Body of pancreas (tissue), 4 donors: ENCODE data around the gene TSPO2. TPM values are rescaled to one million over a fixed set of nuclear protein-coding genes. Genes with fewer than 3 reads are reported as not detected.

ENCODE experiments used
- ATAC-seq: fragments of 150-250 bp; one replicate; pipeline ENCODE4 v1.9.1; 2016
- DNase-seq, 4 donors: peaks; one replicate each; pipeline ENCODE4 v3.0.0-alpha.2; 2019
- H3K27ac ChIP-seq, 4 donors: fragments of 200-600 bp; sonication (generic); 1 replicate in 3 of 4; 2 replicates in 1 of 4; pipeline versions ENCODE4 v1.5.1 to v1.6.1; 2016 to 2019; ENCODE audit warnings: mild to moderate bottlenecking in 1 of 4, mixed read lengths in 1 of 4, moderate library complexity in 1 of 4
- H3K27me3 ChIP-seq, 2 donors: fragments of 200-600 bp; sonication (generic); one replicate each; pipeline ENCODE4 v1.6.0; 2016; ENCODE audit warnings: mild to moderate bottlenecking in 1 of 2
- H3K36me3 ChIP-seq, 2 donors: fragments of 200-600 bp; sonication (generic); replicated peaks in 1 of 2; 2 replicates each; pipeline ENCODE4 v1.5.1; 2016; ENCODE audit warnings: low read depth in 2 of 2; ENCODE audit not compliant: insufficient read depth in 1 of 2
- H3K4me1 ChIP-seq: fragments of 200-600 bp; sonication (generic); one replicate; pipeline ENCODE4 v1.6.0; 2016
- H3K4me3 ChIP-seq, 2 donors: fragments of 200-600 bp; sonication (generic); 1 replicate in 1 of 2; 2 replicates in 1 of 2; pipeline ENCODE4 v1.5.1; 2016 to 2019
- H3K9me3 ChIP-seq, 3 donors: fragments of 200-600 bp; sonication (generic); 1 replicate in 2 of 3; 2 replicates in 1 of 3; pipeline ENCODE4 v1.5.1; 2016
- CTCF ChIP-seq, 7 experiments: fragments of 450-650 bp in 4 of 7; fragments of 200-600 bp in 3 of 7; sonication (generic) in 3 of 7; IDR thresholded peaks; one replicate each; pipeline ENCODE4 v1.5.1; 2016 to 2019; ENCODE audit warnings: antibody characterized with exemption in 7 of 7
- POLR2A ChIP-seq, 3 donors: fragments of 450-650 bp; IDR thresholded peaks; one replicate each; pipeline ENCODE4 v1.6.1; 2016; ENCODE audit warnings: antibody characterized with exemption in 3 of 3, mild to moderate bottlenecking in 2 of 3
- WGBS, 2 donors: methylation state at CpG; one replicate each; pipeline ENCODE4 v1.1.5; 2017; 5-methylcytosine and 5-hydroxymethylcytosine counted together
- intact Hi-C: fragments of 100-400 bp; cut with DNase I; formaldehyde crosslinking; loops from one replicate; pipeline ENCODE4 v1.15.1; 2023
- total RNA-seq, 2 donors: library from RNA; depleted of rRNA; stranded (reverse); fragments of >200 nt; gene quantifications; one replicate each; pipeline ENCODE4 v1.1.0, GENCODE V29; 2016

Gene TSPO2
- total RNA-seq, 2 donors from 2014 or later: not detected

- ATAC-seq (no peak), DNase-seq (peak; percentile 36 to 61 (median 51))
- intact Hi-C loops: no loop called here
- TF ChIP-seq POLR2A (IDR thresholded peaks at IDR 0.05): no peak
- no peak for TF ChIP-seq CTCF (IDR thresholded peaks at IDR 0.05)
- WGBS, 2 donors: 79% methylated on average over 1 of the region's 1 CpG; no CpG with 5 or more reads in 1 of the 2 donors
- H3K4me1 ChIP-seq: peaks cover 84% of the 10 kb centered on the region
- no peak overlapping the region for H3K4me3 ChIP-seq
- no peaks in the 10 kb centered on the region for H3K36me3 ChIP-seq
- H3K9me3 ChIP-seq: no peaks in the 10 kb centered on the region
- peak overlapping the region in 3 of 4 donors; percentile 7 to 29 (median 15) for H3K27ac ChIP-seq
- H3K27me3 ChIP-seq: no peaks in the 10 kb centered on the region
Observed at GRCh38 chr6:41017663-41018062, 24.6 kb upstream of the TSPO2 start.

DNA sequence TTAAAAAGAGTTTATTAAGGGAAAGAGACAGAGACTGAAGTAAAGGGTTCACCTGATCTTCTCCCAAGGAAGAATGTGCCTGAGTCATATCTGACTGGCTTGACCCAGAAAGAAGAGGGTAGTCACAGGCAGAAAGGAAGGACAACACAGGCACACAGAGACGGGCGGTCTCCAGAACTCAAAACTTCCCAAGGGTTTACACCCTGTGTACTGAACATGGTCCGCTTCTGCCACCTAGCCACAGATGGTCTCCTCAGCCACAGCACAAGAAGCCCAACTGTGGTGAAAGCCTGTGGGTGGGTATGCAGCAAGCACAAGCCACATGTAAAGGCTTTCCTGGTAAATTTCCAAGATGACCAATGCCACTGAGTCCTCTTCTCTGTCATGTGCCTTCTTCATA is 20.4 kb upstream of the TSPO2 start:
- no peaks in the 10 kb centered on the region for H3K36me3 ChIP-seq
- H3K27me3 ChIP-seq: no peaks in the 10 kb centered on the region
- DNase-seq: peak; percentile 76 to 86 (median 83)
- H3K4me3 ChIP-seq: no peak overlapping the region
- peak; percentile 90 for ATAC-seq
- H3K4me1 ChIP-seq: peaks cover 68% of the 10 kb centered on the region
- WGBS, 2 donors: 27 to 34% methylated on average over 3 of the region's 3 CpGs
- H3K27ac ChIP-seq: peak overlapping the region in 3 of 4 donors; percentile 18 to 62 (median 36)
- intact Hi-C loops: loop anchor here (5.0 kb wide), 1 partner anchor 130 kb away; no protein-coding TSS in a partner anchor
- TF ChIP-seq POLR2A (IDR thresholded peaks at IDR 0.05) (no peak), CTCF (IDR thresholded peaks at IDR 0.05) (peak; percentile 17 to 75 (median 67))
- no peaks in the 10 kb centered on the region for H3K9me3 ChIP-seq

GRCh38 chr6:41022294-41022693 is 20.0 kb upstream of the TSPO2 start:
- intact Hi-C loops: loop anchor here (5.0 kb wide), 1 partner anchor 130 kb away; no protein-coding TSS in a partner anchor
- Histone ChIP-seq H3K9me3 (no peaks in the 10 kb centered on the region), H3K27me3 (no peaks in the 10 kb centered on the region), H3K4me3 (no peak overlapping the region), H3K36me3 (no peaks in the 10 kb centered on the region), H3K4me1 (peaks cover 68% of the 10 kb centered on the region), H3K27ac (peak overlapping the region in 3 of 4 donors; percentile 18 to 62 (median 36))
- DNase-seq: no peak
- TF ChIP-seq POLR2A (IDR thresholded peaks at IDR 0.05): no peak
- no peak for TF ChIP-seq CTCF (IDR thresholded peaks at IDR 0.05)
- peak; percentile 35 for ATAC-seq

GRCh38 chr6:41023114-41023513 is 19.2 kb upstream of the TSPO2 start:
- intact Hi-C loops: loop anchor here (5.0 kb wide), 1 partner anchor 131 kb away; no protein-coding TSS in a partner anchor
- H3K4me1 ChIP-seq: peaks cover 68% of the 10 kb centered on the region
- no peaks in the 10 kb centered on the region for H3K9me3 ChIP-seq
- H3K27ac ChIP-seq: peak overlapping the region in 2 of 4 donors; percentile 2 to 36
- TF ChIP-seq CTCF (IDR thresholded peaks at IDR 0.05): no peak
- TF ChIP-seq POLR2A (IDR thresholded peaks at IDR 0.05): no peak
- no peak for DNase-seq
- 80 to 84% methylated on average over 3 of the region's 3 CpGs for WGBS, 2 donors
- ATAC-seq: no peak
- no peaks in the 10 kb centered on the region for H3K36me3 ChIP-seq
- H3K27me3 ChIP-seq: no peaks in the 10 kb centered on the region
- H3K4me3 ChIP-seq: no peak overlapping the region

DNA sequence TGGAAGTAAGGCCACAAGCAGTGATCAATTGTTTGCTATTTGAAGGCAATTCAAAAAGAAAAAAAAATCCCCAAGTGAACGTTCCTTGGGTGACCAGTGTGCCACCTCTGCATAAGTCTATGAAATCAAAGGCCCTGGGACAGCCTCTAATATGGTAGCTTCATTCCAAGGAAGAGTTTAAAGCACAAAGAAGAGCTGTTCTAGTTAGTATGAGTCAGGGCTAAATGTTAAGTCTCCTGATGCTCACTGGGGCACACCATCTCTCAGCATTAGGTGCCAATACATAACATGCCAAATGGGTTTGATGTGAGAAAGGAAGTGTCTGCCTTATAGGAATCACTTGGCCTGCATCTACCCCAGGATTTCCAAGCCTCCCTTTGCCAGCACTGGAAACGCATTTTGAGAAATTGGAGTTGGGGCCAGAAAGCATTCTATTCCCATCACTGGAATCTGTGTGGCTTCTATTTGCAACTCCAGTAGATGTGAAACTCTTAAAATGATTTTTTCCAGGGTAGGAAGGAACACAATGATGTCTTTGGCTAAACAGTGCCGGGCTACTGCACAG is 16.2 kb upstream of the TSPO2 start:
- Histone ChIP-seq H3K27ac (peak overlapping the region in 2 of 4 donors; percentile 9 to 84), H3K9me3 (no peaks in the 10 kb centered on the region), H3K27me3 (no peaks in the 10 kb centered on the region), H3K4me1 (peaks cover 57% of the 10 kb centered on the region), H3K4me3 (no peak overlapping the region), H3K36me3 (peaks cover 0 to 2% of the 10 kb centered on the region in 2 donors)
- intact Hi-C loops: no loop called here
- DNase-seq (no peak), ATAC-seq (no peak)
- 61 to 67% methylated on average over 3 of the region's 3 CpGs for WGBS, 2 donors
- TF ChIP-seq CTCF (IDR thresholded peaks at IDR 0.05): no peak
- TF ChIP-seq POLR2A (IDR thresholded peaks at IDR 0.05): no peak
